Neural progenitor cell (in vitro differentiated cells): ENCODE results near the gene NEU3. TPM values are rescaled to one million over a fixed set of nuclear protein-coding genes. Genes with fewer than 3 reads are reported as not detected.
"Not testable (repeated sequence)": the region's sequence is repeated elsewhere in the genome, so short reads cannot be mapped to it uniquely, and the experiment has no call there.

Experiments used
- DNase-seq: peaks from one replicate; pipeline ENCODE4 v3.0.0-alpha.2; 2016; ENCODE audit warnings: low spot score
- H2AFZ ChIP-seq: fragments of 200-600 bp; sonication (generic); replicated peaks from 2 replicates; pipeline ENCODE4 v1.6.1; 2016; ENCODE audit warnings: antibody characterized with exemption
- H3F3A ChIP-seq: fragments of 200-600 bp; sonication (generic); 2 replicates; pipeline ENCODE4 v1.6.1; 2016; ENCODE audit warnings: antibody characterized with exemption, low read depth
- H3K27ac ChIP-seq: fragments of 200-600 bp; sonication (generic); 2 replicates; pipeline ENCODE4 v1.5.1; 2016; ENCODE audit warnings: mild to moderate bottlenecking
- H3K27me3 ChIP-seq: fragments of 200-600 bp; sonication (generic); 2 replicates; pipeline ENCODE4 v1.6.1; 2016; ENCODE audit warnings: mild to moderate bottlenecking, moderate library complexity
- H3K36me3 ChIP-seq: fragments of 200-600 bp; sonication (generic); 2 replicates; pipeline ENCODE4 v1.5.1; 2016
- H3K4me1 ChIP-seq: fragments of 200-600 bp; sonication (generic); 2 replicates; pipeline ENCODE4 v1.6.1; 2016; ENCODE audit warnings: mixed run types
- H3K4me2 ChIP-seq: fragments of 200-600 bp; sonication (generic); 2 replicates; pipeline ENCODE4 v1.6.1; 2016
- H3K4me3 ChIP-seq: fragments of 200-600 bp; sonication (generic); 2 replicates; pipeline ENCODE4 v1.5.1; 2016
- H3K79me2 ChIP-seq: fragments of 200-600 bp; sonication (generic); 2 replicates; pipeline ENCODE4 v1.6.1; 2016; ENCODE audit warnings: low read depth
- H3K9ac ChIP-seq: fragments of 200-600 bp; sonication (generic); 2 replicates; pipeline ENCODE4 v1.6.1; 2016
- H3K9me3 ChIP-seq: fragments of 200-600 bp; sonication (generic); 2 replicates; pipeline ENCODE4 v1.5.1; 2016; ENCODE audit warnings: low read depth
- H4K20me1 ChIP-seq: fragments of 200-600 bp; sonication (generic); 2 replicates; pipeline ENCODE4 v1.6.1; 2016; ENCODE audit warnings: low read depth
- H3K27ac Mint-ChIP-seq: 3 replicates; pipeline ENCODE4 v1.8.0; 2021; ENCODE audit warnings: mixed read lengths
- H3K27me3 Mint-ChIP-seq: 2 replicates; pipeline ENCODE4 v1.8.0; 2022; ENCODE audit warnings: low read depth, mild to moderate bottlenecking, inconsistent platforms, moderate library complexity, mixed read lengths; ENCODE audit not compliant: insufficient read depth
- H3K36me3 Mint-ChIP-seq: 3 replicates; pipeline ENCODE4 v1.8.0; 2021; ENCODE audit warnings: mixed read lengths
- H3K4me1 Mint-ChIP-seq: 3 replicates; pipeline ENCODE4 v1.8.0; 2021; ENCODE audit warnings: mixed read lengths
- H3K4me3 Mint-ChIP-seq: 3 replicates; pipeline ENCODE4 v1.8.0; 2021; ENCODE audit warnings: mild to moderate bottlenecking, moderate library complexity, mixed read lengths
- H3K9me3 Mint-ChIP-seq: 3 replicates; pipeline ENCODE4 v1.8.0; 2020; ENCODE audit warnings: mixed read lengths
- CTCF ChIP-seq: fragments of 200-600 bp; sonication (generic); IDR thresholded peaks from 2 replicates; pipeline ENCODE4 v1.5.1; 2017; ENCODE audit warnings: antibody characterized with exemption, mild to moderate bottlenecking
- EZH2 ChIP-seq: fragments of 200-600 bp; sonication (generic); IDR thresholded peaks from 2 replicates; pipeline ENCODE4 v1.6.1; 2017; ENCODE audit warnings: antibody characterized with exemption, mild to moderate bottlenecking, moderate library complexity
- EZH2phosphoT487 ChIP-seq: fragments of 200-600 bp; sonication (generic); IDR thresholded peaks from 2 replicates; pipeline ENCODE4 v1.6.1; 2017; ENCODE audit warnings: antibody characterized with exemption
- total RNA-seq: library from RNA; depleted of rRNA; stranded (reverse); fragments of >200 nt; gene quantifications from 2 replicates; pipeline ENCODE4 v1.2.3, GENCODE V29; 2015; ENCODE audit warnings: low replicate concordance

The NEU3 gene
- total RNA-seq, 1 donor from 2014 or later = 12.4 TPM

- H3K36me3 Mint-ChIP-seq = peaks cover 10% of the 10 kb centered on the region
- H3K4me2 ChIP-seq = no peak overlapping the region
- H3K4me1 Mint-ChIP-seq = peaks cover 6% of the 10 kb centered on the region
- H3K27me3 ChIP-seq = no peaks in the 10 kb centered on the region
- H3F3A ChIP-seq = no peaks in the 10 kb centered on the region
- H3K4me3 ChIP-seq = no peak overlapping the region
- no peak overlapping the region for H2AFZ ChIP-seq
- H3K79me2 ChIP-seq = no peaks in the 10 kb centered on the region
- peaks cover 6% of the 10 kb centered on the region for H3K9me3 Mint-ChIP-seq
- no peak overlapping the region for H3K4me3 Mint-ChIP-seq
- TF ChIP-seq CTCF = no peak
- no peak for TF ChIP-seq EZH2
- no peak for TF ChIP-seq EZH2phosphoT487
- no peaks in the 10 kb centered on the region for H4K20me1 ChIP-seq
- no peak for DNase-seq
- H3K27me3 Mint-ChIP-seq = peaks cover 2% of the 10 kb centered on the region
- H3K27ac Mint-ChIP-seq = no peak overlapping the region
- H3K4me1 ChIP-seq = peaks cover 3% of the 10 kb centered on the region
- H3K9me3 ChIP-seq = no peaks in the 10 kb centered on the region
- no peaks in the 10 kb centered on the region for H3K36me3 ChIP-seq
- no peak overlapping the region for H3K27ac ChIP-seq
- no peak overlapping the region for H3K9ac ChIP-seq
Observed at GRCh38 chr11:75014129-75014528, 25.4 kb downstream of the NEU3 start.

- H4K20me1 ChIP-seq, H3K9ac ChIP-seq, H3K4me3 Mint-ChIP-seq, H3K4me1 ChIP-seq, H3K9me3 ChIP-seq, H3K36me3 Mint-ChIP-seq, H3K79me2 ChIP-seq, H3K27ac ChIP-seq, H3K4me1 Mint-ChIP-seq, H3F3A ChIP-seq, H3K36me3 ChIP-seq, DNase-seq, H3K27ac Mint-ChIP-seq, H3K4me2 ChIP-seq, H3K27me3 Mint-ChIP-seq, H3K4me3 ChIP-seq, H2AFZ ChIP-seq, H3K27me3 ChIP-seq, H3K9me3 Mint-ChIP-seq: not testable (repeated sequence)
Observed at GRCh38 chr11:75019200-75019599, 30.5 kb downstream of the NEU3 start.

- H3K27ac Mint-ChIP-seq, H3F3A ChIP-seq, H4K20me1 ChIP-seq, H3K4me1 ChIP-seq, H3K36me3 Mint-ChIP-seq, H3K4me2 ChIP-seq, H3K27me3 Mint-ChIP-seq, H3K27ac ChIP-seq, H2AFZ ChIP-seq, DNase-seq, H3K9ac ChIP-seq, H3K9me3 ChIP-seq, H3K27me3 ChIP-seq, H3K36me3 ChIP-seq, H3K79me2 ChIP-seq, H3K4me1 Mint-ChIP-seq, H3K9me3 Mint-ChIP-seq, H3K4me3 ChIP-seq, H3K4me3 Mint-ChIP-seq: not testable (repeated sequence)
Observed at GRCh38 chr11:75020328-75020727, 31.6 kb downstream of the NEU3 start.

GRCh38 chr11:75022296-75022695 is 33.6 kb downstream of the NEU3 start:
- Histone ChIP-seq H3K27me3 (no peaks in the 10 kb centered on the region), H3K4me2 (no peak overlapping the region), H3F3A (no peaks in the 10 kb centered on the region), H3K4me1 (no peaks in the 10 kb centered on the region), H3K36me3 (no peaks in the 10 kb centered on the region), H3K27ac (no peak overlapping the region), H2AFZ (no peak overlapping the region), H3K79me2 (no peaks in the 10 kb centered on the region), H3K4me3 (no peak overlapping the region), H3K9ac (no peak overlapping the region), H3K9me3 (no peaks in the 10 kb centered on the region), H4K20me1 (no peaks in the 10 kb centered on the region)
- peaks cover 6% of the 10 kb centered on the region for H3K9me3 Mint-ChIP-seq
- no peak for DNase-seq
- H3K4me1 Mint-ChIP-seq = no peaks in the 10 kb centered on the region
- no peaks in the 10 kb centered on the region for H3K27me3 Mint-ChIP-seq
- H3K4me3 Mint-ChIP-seq = no peak overlapping the region
- no peak for TF ChIP-seq CTCF
- TF ChIP-seq EZH2 = no peak
- no peak for TF ChIP-seq EZH2phosphoT487
- H3K36me3 Mint-ChIP-seq = peaks cover 7% of the 10 kb centered on the region
- H3K27ac Mint-ChIP-seq = no peak overlapping the region
